Fibroblast of skin of scalp (primary cell): ENCODE measurements around the gene FRMPD4. TPM values are rescaled to one million over a fixed set of nuclear protein-coding genes. Genes with fewer than 3 reads are reported as not detected.
A peak's percentile ranks its signal among the peaks of the same experiment; 100 is the strongest.
"Not testable (repeated sequence)": the region's sequence is repeated elsewhere in the genome, so short reads cannot be mapped to it uniquely, and the experiment has no call there.

Experiments
- DNase-seq: peaks from one replicate; pipeline ENCODE4 v3.0.0-alpha.2; 2013
- polyA plus RNA-seq, 2 experiments: library from polyadenylated mRNA; unstranded; fragments of 120-200 nt; gene quantifications; one replicate each; pipeline ENCODE4 v1.2.1, GENCODE V29; 2013; ENCODE audit not compliant: insufficient read length in 2 of 2

FRMPD4 gene
- 0.37 TPM for polyA plus RNA-seq (2013, experiment 1 of 2; ENCODE audit: insufficient read length)
- 0.44 TPM for polyA plus RNA-seq (2013, experiment 2 of 2; ENCODE audit: insufficient read length)

DNA sequence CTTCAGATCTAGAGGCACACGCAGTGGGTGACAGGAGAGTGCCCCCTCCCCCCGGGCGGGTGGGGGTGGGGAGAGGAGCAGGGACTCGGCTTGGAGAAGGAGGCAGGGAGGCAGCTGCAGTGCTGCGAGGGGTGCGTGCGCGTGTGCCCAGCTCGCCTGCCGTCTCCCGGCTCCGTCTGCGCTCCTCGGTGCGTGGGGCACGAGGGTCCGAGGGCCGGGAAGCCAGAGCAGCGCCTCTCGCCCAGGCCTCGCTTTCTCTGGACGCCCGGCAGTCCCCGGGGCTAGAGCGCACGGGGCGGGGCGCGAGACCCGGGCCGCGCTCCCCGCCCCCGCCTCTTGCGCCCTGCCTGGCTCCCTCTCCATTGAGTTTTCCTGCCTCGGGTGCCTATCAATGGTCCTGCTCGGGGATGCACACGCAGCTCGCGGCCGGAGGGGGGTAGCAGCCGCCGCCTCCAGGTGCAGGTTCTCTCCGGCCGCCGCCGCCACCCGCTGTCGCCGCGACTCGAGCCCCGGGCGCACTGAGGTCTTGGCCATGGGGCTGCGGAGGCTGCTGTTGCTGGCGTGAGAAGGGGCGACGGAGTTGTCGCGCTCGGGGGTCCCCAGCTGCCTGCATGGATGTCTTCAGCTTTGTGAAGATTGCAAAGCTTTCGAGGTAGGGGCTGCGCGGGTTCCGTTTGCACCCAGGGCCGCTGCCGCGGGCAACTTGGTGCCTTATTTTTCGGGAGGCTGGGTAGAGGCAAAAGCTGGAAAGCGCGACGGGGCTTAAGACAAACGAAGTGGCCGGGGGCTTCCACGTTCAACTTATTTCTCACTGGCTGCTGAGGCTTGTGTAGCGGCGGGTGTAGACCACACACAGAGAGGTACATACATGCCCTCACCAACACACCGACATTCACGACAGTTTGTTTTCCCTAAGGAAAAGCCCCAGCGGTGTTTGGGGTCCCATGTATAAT lies at the start of gene FRMPD4:
Gene FRMPD4, plus strand, starts transcription at position 113 of the 953 bp plus-strand sequence. Its CDS starts 499 bp downstream, at position 612.
- peak; percentile 11 for DNase-seq

DNA sequence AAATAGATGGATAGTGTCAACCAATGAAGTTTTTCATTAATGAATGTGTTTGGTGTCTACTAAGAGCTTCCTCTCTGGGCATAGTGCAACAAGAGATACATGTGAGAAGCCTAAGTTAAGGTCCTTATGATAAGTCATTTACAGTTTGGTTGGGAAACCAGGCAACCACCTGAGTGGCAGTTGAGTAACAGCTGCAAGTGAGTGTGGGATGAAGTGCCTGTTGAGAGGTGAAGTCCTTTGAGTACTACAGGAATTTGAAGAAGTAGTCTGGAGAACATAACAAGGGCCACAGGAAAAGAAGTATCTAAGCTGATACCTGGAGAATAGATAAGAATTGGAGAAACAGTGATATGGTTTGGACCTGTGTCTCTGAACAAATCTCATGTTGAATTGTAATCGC lies 48.5 kb upstream of the FRMPD4 start:
- DNase-seq = no peak

DNA sequence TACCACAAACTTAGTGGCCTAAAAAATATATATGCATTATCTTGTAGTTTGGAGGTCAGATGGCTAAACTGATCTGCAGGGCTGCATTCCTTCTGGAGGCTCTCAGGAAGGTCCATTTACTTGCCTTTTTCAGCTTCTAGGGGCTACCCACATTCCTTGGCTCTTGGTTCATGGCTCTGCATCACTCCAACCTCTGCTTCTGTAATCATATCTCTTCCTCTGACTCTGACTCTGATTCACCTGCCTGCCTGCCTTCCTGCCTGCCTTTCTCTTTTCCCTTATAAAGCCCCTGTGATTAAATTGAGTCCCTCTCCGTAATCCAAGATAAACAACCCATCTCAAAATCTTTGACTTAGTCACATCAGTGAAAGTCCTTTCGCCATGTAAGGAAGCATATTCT lies 25.0 kb upstream of the FRMPD4 start:
- no peak for DNase-seq

DNA sequence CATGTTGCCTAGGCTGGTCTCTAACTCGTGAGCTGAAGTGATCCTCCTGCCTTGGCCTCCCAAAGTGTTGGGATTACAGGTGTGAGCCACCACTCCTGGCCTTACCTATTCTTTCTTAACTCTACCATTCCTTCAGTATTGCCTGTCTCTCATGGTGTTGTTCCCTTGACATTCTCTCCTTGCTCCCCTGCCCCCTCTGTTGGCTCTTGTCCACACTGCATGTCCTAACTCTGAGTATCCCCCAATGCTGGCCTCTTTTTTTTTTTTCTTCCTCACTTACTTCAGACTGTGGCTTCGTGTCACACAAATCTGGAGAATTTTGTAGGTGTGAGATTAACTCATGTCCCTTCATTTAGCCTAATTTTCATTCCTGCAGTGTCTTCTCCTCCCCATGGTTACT lies 22.9 kb upstream of the FRMPD4 start:
- no peak for DNase-seq

DNA sequence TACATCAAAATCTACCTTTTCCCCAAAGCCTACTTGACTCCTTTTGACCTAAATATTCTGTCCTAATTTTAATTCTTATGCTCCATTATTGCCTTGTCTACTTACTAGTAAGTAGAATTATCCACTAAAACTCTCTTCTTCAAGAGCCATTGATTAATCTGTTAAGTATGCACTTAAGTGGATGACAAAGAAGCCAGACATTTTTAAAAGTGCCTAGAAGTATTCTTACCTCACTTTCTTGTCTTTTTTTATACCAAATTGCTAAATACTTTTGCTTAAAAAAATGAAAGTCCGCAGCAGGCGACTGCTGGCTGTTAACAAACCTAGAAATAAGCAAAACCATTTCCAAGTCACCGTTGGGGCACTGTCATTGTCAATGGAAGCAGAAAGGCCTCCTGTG lies 20.1 kb upstream of the FRMPD4 start:
- DNase-seq = no peak

DNA sequence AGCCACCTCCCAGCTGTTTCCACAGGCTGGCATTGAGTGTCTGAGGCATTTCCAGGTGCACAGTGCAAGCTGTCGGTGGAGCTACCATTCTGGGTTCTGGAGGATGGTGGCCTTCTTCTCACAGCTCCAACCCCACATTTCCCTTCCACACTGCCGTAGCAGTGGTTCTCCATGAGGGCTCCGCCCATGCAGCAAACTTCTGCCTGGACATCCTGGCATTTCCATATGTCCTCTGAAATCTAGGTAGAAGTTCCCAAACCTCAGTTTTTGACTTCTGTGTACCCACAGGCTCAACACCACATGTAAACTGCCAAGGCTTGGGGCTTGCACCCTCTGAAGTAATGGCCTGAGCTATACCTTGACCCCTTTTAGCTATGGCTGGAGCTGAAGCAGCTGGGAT lies 10.3 kb upstream of the FRMPD4 start:
- DNase-seq = no peak

DNA sequence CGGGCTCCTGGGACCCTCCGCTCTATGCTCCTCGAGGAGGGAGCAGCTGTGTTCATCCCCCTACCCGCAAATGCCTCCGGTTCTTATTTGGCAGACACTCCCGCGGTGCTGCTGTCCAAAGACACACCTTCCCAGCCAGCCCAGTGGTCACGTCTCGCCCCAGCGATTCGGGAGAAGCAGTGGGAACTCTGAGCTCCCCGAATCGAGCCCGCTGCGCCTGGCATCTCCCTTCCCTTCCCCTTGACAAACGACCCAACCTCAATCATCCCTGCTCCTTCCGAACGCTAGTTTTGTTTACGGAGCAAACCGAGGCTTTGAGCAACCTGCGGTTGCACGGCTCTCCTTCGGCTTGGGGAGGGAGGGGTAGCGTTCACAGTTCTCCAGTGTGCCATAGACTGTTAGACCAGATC lies 317 bp upstream of the FRMPD4 start:
- no peak for DNase-seq

DNA sequence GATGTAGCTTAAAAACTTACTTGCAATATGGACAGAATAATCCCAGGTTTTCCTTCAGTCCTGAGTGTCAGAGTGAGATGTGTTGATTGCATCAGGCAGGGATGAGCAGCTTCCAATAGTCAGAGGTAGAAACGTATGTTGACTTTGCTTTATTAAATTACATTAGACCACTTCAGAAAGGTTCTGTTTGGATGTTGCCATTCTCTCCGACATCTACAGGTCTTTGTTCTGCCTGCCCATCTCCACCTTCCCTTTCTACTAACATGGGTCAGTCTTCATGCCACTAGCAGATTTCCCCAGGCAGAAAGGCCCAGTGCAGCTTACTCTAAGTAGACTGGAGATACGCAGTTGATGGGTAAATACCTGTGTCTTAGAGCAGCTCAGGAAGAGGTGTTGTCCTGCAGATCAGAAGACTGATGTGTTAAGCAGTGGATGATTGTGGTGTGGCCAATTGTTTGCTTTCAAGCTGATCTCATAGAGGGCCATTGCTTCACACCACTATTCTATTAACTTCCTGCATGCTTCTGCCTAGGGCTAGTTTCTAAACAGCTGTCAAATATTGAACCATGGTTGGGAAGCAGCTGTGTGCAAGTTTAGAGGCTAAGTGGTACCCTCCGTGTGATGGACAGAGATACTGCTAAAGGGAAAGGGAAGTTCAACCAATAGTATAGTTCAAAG lies 1.8 kb downstream of the FRMPD4 start:
- no peak for DNase-seq

DNA sequence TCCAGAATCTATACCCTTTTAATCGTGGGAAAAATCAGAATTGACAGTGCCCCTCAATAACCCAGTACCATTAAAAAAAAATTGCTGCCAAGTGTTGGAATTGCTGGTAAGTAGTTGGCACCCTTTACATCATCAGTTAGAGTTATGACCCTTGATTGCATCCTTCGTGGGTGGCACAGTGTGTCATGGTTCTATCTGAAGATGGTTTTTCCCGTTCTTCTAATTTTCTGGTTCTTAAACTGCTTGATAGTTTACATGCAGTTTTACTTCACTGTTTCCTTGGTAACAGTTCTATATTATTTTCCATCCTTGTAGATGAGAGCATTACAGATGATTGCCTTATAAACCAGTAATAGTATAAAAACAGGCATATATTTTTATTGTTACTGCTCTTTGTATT lies 3.2 kb downstream of the FRMPD4 start:
- DNase-seq = no peak

DNA sequence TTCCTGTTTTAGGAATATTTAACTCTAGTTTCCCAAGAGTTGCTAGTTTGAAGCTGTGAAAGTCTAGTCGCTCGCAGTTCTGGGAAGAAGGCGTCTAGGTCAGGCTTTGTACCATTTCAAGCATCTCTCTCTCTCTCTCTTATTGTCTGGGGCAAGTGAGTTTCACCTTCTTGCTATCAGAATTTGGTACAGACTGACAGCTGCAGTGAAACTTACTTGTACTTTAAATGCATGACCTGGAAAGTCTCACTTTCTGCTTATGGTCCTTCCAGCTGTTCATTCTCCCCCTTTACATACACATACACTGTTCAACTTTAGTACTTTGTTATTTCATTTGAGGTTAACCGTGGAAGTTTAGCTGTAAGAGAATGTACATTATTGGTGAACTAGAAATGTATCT lies 4.4 kb downstream of the FRMPD4 start:
- no peak for DNase-seq

DNA sequence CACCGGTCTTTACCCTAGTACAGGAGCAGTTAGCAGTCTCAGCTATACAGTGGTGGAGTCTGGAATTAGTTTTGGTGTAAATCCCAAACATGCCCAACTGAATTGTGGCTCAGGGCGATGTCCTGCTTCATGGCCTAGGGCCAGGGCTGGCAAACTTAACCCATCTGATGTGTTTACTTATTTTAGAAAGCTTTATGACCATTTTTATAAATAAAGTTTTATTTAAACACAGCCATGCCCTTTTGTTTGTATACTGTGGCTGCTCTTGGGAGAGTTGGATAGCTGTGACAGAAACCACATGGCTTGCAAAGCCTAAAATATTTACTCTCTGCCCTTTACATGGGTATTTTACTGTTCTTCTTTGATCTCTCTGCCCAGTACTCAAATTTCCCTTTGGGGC lies 7.1 kb downstream of the FRMPD4 start:
- no peak for DNase-seq

DNA sequence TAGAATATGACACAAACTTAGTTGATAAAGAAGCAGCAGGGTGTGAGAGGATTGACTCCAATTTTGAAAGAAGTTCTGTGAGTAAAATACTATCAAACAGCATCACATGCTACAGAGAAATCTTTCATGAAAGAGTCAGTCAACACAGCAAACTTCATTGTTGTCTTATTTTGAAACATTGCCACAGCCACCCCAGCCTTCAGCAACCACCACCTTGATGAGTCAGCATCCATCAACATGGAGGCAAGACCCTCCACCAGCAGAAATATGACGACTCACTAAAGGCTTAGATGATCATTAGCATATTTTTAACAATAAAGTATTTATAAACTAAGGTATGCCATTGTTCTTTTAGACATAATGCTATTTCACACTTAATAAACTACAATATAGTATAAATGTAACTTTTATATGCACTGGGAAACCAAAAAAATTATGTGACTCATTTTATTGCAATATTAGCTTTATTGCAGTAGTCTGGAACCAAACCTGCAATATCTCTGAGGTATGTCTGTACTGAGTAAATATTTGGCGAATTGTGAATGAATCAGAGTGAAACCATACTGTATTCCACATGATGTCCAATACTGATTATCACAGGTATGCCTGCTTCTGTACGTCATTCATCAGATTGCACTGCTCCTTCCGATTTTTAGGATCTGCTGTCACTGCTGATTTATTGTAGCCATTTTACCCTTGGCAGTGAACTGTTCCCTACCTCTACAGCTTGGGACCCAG lies 11.6 kb downstream of the FRMPD4 start:
- no peak for DNase-seq

DNA sequence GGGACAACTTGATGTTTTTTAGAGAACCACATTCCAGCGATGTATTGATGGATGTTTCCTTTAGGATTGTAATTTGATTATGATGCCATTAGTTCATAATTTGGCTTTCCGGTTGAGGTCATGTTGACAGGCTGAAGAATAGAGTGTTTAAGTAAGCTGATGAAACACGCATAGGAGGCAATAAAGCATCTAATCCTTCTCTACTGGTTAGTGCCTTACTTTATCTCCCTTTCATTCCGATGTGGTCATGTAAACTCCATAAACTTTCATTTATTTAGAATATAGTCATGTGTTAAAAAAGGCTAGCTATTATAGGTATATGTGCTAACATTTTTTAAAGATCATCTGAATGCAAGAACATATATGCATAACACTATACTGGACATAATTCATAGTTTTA lies 15.0 kb downstream of the FRMPD4 start:
- no peak for DNase-seq

DNA sequence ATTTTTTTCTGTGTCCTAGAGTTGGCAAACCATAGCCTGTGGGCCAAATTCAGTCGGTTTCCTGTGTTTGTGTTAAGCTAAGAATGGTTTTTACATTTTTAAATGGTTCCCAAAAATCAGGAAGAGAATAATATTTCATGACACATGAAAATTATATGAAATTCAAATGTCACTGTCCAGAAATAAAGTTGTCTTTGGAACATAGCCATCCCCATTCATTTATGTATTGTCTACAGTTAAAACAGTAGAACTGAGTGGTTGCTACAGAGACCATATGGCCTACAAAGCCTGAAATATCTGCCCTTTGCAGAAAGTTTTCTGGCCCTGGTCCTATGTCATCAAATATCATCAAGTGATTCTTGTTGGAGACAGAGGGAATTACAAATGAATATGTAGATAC lies 15.5 kb downstream of the FRMPD4 start:
- DNase-seq = peak; percentile 11

DNA sequence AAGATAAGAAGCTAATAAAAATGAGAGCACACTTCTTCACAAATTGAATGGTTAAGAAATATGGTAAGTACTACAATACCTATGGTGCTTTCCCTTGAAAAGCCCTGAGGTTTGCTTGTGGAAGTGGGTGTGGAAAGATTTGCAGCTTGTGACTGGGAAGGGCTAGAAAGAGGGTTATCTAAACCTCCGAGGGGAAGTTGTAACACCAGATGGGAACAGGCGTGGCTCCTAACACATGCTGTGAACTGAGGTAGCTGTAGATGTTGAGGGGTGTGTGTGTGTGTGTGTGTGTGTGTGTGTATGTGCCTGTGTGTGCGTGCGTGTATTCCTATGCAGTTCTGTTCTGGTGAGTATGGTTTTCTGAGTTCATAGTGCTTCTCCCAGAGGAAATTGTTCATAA lies 21.5 kb downstream of the FRMPD4 start:
- no peak for DNase-seq

DNA sequence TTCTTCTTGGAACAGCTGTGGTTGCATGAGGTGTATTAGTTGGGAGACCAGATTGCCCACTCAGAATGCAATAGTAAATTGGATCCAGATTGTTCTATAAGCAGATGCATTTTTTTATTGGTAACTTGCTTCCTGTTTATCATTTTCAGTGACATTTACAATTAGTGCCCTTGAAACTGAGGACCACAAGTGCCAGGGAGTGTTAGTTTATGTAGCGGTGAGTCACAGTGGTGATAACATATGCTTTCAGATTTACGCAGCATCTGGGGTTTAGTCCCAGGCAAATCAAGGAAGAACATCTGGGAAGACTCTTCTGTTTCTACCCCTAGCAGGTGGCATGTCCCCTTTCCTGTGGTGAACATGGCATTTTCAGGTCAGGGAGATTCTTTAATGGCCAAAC lies 24.1 kb downstream of the FRMPD4 start:
- DNase-seq = no peak

DNA sequence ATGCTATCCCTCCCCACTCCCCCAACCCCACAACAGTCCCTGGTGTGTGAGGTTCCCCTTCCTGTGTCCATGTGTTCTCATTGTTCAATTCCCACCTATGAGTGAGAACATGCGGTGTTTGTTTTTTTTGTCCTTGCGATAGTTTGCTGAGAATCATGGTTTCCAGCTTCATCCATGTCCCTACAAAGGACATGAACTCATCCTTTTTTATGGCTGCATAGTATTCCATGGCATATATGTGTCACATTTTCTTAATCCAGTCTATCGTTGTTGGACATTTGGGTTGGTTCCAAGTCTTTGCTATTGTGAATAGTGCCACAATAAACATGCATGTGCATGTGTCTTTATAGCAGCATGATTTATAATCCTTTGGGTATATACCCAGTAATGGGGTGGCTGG lies 25.9 kb downstream of the FRMPD4 start:
- DNase-seq = not testable (repeated sequence)

DNA sequence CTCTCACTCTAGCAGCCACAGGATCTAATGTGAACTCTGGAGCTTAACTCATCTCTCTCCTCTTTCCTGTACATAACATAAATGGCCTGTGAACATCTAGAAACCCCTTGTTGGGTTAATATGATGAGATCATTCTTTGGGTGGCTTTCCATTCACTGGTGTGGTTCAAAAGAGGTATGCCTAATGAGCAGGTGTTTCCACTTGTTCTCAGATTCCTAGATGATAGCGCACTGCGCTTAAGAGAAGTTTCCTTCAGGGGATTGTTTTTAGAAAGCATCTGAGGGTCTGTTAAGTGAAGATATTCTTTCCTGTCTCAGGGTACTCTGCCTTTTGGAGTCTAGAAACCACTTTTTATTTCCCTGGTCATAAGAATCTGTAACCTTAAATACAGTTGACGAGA lies 32.5 kb downstream of the FRMPD4 start:
- DNase-seq = no peak

DNA sequence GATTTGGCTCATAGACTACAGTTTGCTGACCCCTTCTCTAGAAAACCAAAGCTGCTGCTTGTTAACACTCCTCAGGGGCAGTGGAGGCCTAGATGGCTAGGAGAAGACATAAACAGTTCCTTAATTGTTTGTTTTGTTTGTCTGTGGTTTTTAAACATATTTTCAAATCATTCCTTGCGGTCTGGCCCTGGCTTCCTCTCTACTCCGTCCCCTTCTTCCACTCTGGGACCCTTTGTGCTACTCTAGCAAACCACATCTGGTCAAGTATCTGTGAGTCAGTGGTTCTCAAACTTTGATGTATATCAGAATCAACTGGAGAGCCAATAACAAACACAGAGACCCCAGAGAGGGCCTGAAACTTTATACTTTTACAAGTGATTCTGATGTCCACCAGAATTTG lies 36.1 kb downstream of the FRMPD4 start:
- DNase-seq = no peak

DNA sequence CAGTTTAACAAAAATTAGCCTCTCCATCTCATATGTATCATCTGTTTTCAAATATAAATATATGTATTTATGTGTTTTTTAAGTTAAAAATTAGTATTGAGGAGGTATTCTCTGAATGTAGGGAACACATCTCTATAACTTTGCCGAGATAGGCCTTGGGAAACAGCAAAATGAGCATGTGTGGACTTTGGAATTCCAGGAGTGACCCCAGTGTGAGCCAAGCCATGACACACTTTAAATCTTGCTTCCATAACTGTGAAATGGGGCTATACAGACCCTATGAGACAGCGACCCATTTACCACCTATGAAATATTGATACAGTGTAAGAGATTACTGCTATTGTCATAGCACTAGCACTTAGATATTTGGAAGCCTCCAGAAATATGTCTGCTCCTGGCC lies 58.8 kb downstream of the FRMPD4 start:
- no peak for DNase-seq

DNA sequence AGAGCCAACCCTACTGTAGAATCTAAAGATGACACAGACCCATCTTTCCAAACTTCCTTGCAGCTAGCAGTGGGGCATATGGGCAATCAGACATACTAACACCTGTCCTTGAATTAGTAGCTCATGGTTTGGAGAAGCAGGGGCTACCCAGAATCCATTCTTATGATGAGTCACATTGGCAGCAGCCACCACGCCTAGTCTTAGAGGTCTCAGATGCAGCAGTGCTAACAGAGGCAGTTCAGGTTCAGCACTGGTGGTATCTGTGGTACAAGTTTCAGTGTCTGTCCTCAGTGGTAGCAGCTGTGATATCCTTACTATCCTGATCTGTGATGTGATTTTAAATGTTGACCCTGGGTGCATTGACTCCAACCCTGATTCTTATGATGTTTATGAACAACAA lies 68.1 kb downstream of the FRMPD4 start:
- no peak for DNase-seq

DNA sequence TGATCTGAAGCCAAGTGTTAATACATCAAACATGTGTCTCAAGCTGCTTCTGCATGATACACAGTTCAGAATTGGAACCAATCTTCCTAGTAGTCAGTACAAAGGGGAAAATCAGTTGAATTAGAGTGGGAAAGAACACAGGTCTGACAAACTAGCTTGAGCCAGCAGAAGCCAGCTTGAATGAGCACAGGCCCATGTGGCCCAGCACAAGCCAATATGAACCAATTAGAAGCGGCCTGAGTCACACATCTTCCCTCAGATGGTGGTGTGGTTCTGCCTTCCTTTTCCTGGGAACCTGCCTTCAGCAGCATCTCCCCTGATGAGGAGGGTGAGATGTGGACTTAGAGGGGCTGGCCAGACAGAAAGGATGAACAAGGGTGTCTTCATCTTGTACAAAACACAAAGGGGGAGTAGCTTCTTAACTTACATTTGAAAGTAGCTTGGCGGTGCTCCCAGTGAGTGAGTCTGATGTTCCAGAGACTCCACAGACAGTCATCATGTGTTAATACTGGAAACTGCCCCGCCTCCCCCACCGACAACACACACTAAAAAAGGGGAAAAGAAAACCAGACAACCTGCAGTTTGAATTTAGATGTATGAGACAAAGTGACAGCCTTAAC lies 72.0 kb downstream of the FRMPD4 start:
- peak; percentile 53 for DNase-seq

DNA sequence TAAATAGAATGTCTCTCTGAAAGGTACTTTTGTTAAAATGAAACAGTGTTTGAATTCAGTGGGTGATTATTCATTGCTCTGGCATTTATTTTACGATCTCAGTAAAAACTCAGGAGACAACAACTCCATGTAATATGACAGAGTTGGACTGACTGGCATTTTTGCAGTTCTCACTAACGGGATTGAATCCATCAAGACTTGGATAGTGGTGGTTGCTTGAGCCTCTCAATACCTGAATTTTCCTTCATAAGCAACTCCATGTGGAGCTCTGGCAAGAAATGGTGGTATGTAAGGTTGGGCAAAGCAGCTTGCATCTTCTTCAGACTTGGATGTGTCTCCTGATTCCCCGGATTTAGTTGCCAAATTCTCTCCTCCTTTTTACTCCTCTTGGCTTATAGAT lies 72.7 kb downstream of the FRMPD4 start:
- DNase-seq = peak; percentile 4
